SK-N-MC (cell line): ENCODE data around the gene PHF5A.

Experiments
- DNase-seq: peaks from one replicate; pipeline ENCODE4 v3.0.0-alpha.2; 2011; ENCODE audit warnings: low read depth, low spot score
- H3K27ac ChIP-seq: fragments of 200-600 bp; sonication (generic); 2 replicates; pipeline ENCODE4 v1.5.1; 2016; ENCODE audit warnings: mixed run types
- H3K36me3 ChIP-seq: fragments of 200-600 bp; sonication (generic); 2 replicates; pipeline ENCODE4 v1.6.1; 2017; ENCODE audit warnings: antibody characterized with exemption, low read length, mixed read lengths; ENCODE audit not compliant: insufficient read depth
- H3K4me3 ChIP-seq: fragments of 200-600 bp; sonication (generic); 2 replicates; pipeline ENCODE4 v1.5.1; 2016
- H3K9ac ChIP-seq: fragments of 200-600 bp; sonication (generic); 2 replicates; pipeline ENCODE4 v1.8.0; 2017; ENCODE audit warnings: mixed run types, mixed read lengths; ENCODE audit not compliant: insufficient read length
- H3K9me3 ChIP-seq: fragments of 200-600 bp; sonication (generic); 2 replicates; pipeline ENCODE4 v1.6.1; 2017; ENCODE audit warnings: low read depth, mild to moderate bottlenecking, antibody characterized with exemption, low read length, moderate library complexity, mixed read lengths
- EZH2 ChIP-seq: fragments of 200-600 bp; sonication (generic); IDR thresholded peaks from one replicate; pipeline ENCODE4 v1.6.1; 2017; ENCODE audit warnings: antibody characterized with exemption
- FOXP2 ChIP-seq: optimal IDR thresholded peaks from 2 replicates; pipeline ENCODE3; 2011; ENCODE audit warnings: mild to moderate bottlenecking, moderate library complexity; ENCODE audit not compliant: insufficient read depth; ENCODE audit errors: extremely low read length, control extremely low read depth
- POLR2AphosphoS5 ChIP-seq: IDR thresholded peaks from 2 replicates; pipeline ENCODE4 v1.6.1; 2012; ENCODE audit warnings: mild to moderate bottlenecking, low read depth, low read length, borderline replicate concordance

The PHF5A gene

DNA sequence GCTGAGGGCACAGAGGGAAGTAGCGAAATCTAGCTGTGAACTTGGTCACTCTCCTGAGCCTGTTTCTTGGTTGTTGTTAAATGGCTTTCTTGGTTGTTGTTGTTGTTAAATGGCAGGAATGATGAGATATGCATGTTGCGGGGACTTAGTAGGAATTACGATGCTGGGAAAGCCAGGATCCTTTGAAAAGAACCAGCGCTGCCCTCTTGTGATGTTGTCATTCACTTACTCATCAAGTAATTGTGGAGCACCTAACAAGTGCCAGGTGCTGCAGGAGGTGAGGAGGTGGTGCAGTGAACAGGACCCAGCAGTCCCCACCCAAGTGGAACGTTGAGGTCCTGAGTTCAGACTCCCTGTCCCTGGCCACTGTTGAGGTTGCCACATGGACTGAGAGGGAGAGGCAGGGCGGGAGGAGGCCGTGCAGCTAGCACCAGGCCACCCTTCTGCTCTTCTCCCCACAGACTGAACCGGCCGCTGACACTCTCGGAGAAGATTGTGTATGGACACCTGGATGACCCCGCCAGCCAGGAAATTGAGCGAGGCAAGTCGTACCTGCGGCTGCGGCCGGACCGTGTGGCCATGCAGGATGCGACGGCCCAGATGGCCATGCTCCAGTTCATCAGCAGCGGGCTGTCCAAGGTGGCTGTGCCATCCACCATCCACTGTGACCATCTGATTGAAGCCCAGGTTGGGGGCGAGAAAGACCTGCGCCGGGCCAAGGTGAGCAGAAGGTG lies 39.0 kb upstream of the PHF5A start:
- TF ChIP-seq EZH2 (no peak), POLR2AphosphoS5 (no peak), FOXP2 (no peak)
- DNase-seq: no peak
- Histone ChIP-seq H3K9ac (no peak overlapping the region), H3K27ac (no peak overlapping the region), H3K9me3 (no peaks in the 10 kb centered on the region), H3K4me3 (no peak overlapping the region), H3K36me3 (peaks cover 23% of the 10 kb centered on the region)

DNA sequence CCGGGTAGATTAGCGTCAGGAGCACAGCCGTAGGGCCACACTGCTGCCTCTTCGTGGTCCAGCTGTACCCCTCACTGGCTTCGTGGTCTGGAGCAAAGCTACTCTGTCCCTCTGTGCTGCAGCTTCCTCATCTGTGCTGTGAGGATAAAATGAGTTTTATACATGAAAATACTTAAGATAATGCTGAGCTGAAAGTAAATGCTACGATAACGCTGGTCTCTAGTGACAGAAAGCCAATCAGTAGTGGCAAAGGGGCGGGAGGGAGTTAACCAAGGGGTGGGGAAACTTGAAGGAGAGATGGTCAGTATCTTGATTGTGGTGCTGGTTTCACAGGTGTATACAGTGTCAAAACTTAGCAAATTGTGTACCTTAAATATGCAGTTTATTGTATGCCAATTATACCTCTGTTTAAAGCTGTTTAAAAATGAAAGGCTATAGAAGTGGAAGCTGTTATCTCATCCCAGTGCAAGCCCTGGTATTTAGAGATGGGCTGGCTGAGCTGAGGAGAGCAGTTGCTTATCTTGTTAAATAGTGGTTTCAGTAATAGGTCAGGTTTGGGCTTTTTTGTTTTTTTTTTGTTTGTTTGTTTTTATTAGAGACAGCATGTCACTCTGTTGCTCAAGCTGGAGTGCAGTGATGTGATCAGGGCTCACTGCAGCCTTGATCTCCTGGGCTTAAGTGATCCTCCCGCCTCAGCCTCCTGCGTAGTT lies 37.2 kb upstream of the PHF5A start:
- no peak overlapping the region for H3K27ac ChIP-seq
- no peak overlapping the region for H3K4me3 ChIP-seq
- no peaks in the 10 kb centered on the region for H3K9me3 ChIP-seq
- TF ChIP-seq FOXP2 (no peak), POLR2AphosphoS5 (no peak), EZH2 (no peak)
- H3K9ac ChIP-seq: no peak overlapping the region
- DNase-seq: no peak
- peaks cover 27% of the 10 kb centered on the region; the same call in 1 of the 2 replicates for H3K36me3 ChIP-seq

DNA sequence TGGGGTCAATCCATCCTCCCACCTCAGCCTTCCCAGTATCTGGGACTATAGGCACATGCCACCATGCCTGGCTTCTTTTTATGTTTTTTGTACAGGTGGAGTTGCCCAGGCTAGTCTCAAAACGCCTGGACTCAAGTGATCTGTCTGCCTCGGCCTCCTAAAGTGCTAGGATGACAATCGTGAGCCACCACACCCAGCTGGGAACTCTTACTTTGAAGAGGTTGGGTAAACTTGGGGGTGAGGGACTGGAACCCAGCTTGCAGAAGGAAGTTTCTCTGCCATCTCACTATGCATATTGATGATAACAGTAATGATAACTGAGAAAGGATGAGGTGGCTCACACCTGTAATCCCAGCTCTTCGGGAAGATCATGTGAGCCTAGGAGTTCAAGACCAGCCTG lies 36.3 kb upstream of the PHF5A start:
- no peak for DNase-seq
- no peak overlapping the region for H3K4me3 ChIP-seq
- H3K9ac ChIP-seq: no peak overlapping the region
- H3K36me3 ChIP-seq: peaks cover 25% of the 10 kb centered on the region; the same call in 1 of the 2 replicates
- TF ChIP-seq FOXP2 (no peak), EZH2 (no peak), POLR2AphosphoS5 (no peak)
- H3K27ac ChIP-seq: no peak overlapping the region
- H3K9me3 ChIP-seq: no peaks in the 10 kb centered on the region

DNA sequence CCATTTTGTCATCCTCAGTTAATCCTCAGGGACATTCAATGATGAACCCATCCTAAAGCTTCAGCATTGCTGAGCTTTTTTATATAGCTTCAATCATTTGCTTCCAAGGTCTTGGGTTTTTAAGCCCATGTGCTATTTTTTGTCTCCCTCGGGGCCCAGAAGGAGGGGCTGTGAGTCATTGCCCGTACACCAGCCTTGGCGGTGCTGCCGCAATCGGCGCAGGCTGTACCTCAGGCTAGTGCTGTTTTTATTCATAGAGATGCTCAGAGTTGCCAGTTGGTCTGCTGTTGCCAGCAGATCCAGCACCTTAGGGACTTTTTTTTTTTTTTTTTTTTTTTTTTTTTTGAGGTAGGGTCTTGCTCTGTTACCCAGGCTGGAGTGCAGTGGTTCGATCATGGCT lies 35.9 kb upstream of the PHF5A start:
- no peak overlapping the region for H3K4me3 ChIP-seq
- peaks cover 29% of the 10 kb centered on the region; the same call in 1 of the 2 replicates for H3K36me3 ChIP-seq
- H3K9ac ChIP-seq: no peak overlapping the region
- H3K27ac ChIP-seq: no peak overlapping the region
- TF ChIP-seq FOXP2 (no peak), EZH2 (no peak), POLR2AphosphoS5 (no peak)
- no peak for DNase-seq
- no peaks in the 10 kb centered on the region for H3K9me3 ChIP-seq

DNA sequence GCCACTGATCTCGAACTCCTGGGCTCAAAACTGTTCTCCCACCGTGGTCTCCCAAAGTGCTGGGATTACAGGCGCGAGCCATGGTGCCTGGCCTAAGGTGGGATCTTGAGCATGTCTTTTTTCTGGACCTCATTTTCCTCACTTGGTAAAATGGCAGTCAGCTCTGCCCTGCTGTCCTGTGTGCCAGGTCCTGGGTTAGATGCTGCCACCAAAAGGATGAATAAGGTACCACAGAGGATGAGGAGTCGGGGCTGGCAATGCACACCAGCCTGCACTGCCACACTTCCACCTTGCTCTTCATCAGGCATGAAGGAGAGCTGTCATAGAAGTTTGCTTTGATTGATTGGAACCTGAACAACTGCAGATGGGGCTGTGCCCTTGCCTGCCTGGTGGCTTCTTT lies 32.7 kb upstream of the PHF5A start:
- H3K27ac ChIP-seq: no peak overlapping the region
- no peak for DNase-seq
- H3K9ac ChIP-seq: no peak overlapping the region
- no peak for TF ChIP-seq POLR2AphosphoS5
- no peak for TF ChIP-seq EZH2
- peaks cover 25% of the 10 kb centered on the region; the same call in 1 of the 2 replicates for H3K36me3 ChIP-seq
- H3K9me3 ChIP-seq: no peaks in the 10 kb centered on the region
- H3K4me3 ChIP-seq: no peak overlapping the region

DNA sequence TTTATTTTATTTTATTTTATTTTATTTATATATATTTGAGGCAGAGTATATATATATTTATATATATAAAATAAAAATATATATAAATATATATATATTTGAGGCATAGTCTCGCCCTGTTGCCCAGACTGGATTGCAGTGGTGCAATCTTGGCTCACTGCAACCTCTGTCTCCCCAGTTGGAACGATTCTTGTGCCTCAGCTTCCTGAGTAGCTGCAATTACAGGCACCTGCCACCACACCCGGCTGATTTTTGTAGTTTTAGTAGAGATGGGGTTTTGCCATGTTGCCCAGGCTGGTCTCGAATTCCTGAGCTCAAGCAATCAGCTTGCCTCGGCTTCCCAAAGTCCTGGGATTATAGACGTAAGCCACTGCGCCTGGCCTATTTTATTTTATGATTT lies 31.8 kb upstream of the PHF5A start:
- Histone ChIP-seq H3K9ac (no peak overlapping the region), H3K9me3 (no peaks in the 10 kb centered on the region), H3K27ac (no peak overlapping the region), H3K36me3 (peaks cover 25% of the 10 kb centered on the region; the same call in 1 of the 2 replicates), H3K4me3 (no peak overlapping the region)
- no peak for DNase-seq
- TF ChIP-seq POLR2AphosphoS5 (no peak), EZH2 (no peak), FOXP2 (no peak)

DNA sequence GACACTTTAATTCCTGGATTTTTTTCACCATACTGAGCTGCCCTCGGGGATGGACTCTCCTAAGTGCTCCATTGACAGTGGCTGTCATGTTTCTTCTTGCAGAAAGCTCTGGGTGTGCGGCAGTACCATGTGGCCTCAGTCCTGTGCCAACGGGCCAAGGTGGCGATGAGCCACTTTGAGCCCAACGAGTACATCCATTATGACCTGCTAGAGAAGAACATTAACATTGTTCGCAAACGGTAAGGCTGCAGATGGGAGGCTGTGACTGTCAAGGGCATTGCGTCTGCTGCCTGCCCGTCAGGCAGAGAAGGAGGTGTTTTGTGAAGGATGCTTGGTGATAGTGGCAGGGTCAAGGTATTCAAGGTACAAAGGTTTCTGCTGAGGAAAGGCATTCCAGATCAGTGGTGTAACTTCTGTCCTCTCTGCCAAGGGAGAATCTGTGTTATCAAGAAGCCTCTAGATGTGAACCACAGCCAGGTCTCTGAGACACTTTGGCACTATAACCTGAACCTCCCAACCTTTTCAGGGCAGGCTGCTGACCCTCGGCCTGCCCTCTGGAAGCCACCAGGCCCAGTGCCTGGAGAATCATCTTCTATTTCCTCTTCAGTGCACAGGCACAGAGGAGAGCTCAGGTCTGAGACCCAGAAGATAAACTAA lies 31.3 kb upstream of the PHF5A start:
- Histone ChIP-seq H3K36me3 (peaks cover 28% of the 10 kb centered on the region; the same call in 1 of the 2 replicates), H3K9ac (no peak overlapping the region)

DNA sequence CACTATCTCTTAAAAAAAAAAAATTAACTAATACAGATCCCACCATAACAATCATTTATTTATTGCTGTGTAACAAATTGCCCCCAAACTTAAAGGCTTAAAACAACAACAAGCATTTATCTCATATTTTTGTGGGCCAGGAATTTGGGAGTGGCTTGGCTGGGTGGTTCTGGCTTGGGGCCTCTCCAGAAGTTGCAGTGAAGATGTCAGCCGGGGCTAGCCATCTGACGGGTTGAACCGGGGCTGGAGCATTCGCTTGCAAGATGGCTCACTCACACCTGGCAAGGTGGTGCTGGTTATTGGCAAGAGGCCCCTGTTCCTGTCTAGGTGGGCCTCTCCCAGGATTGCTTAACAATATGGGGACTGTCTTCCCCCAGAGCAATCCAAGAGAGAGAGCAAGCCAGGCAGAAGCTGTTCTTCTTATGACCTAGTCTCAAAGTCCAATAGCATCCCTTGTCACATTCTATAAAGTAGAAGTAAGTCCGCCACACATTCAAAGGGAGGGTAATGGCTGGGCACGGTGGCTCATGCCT lies 29.9 kb upstream of the PHF5A start:
- peaks cover 28% of the 10 kb centered on the region; the same call in 1 of the 2 replicates for H3K36me3 ChIP-seq
- TF ChIP-seq FOXP2 (no peak), EZH2 (no peak), POLR2AphosphoS5 (no peak)
- H3K9me3 ChIP-seq: no peaks in the 10 kb centered on the region
- H3K9ac ChIP-seq: no peak overlapping the region
- DNase-seq: no peak
- no peak overlapping the region for H3K27ac ChIP-seq
- no peak overlapping the region for H3K4me3 ChIP-seq

More for the DNA sequence above, 31.3 kb upstream of the PHF5A start:
- Histone ChIP-seq H3K9me3 (no peaks in the 10 kb centered on the region), H3K4me3 (no peak overlapping the region), H3K27ac (no peak overlapping the region)
- TF ChIP-seq FOXP2 (no peak), POLR2AphosphoS5 (no peak), EZH2 (no peak)
- no peak for DNase-seq
